Urothelium cell line (cell line): ENCODE measurements around the gene RGS3.
A peak's percentile ranks its signal among the peaks of the same experiment; 100 is the strongest.

Experiments used
- DNase-seq: peaks from one replicate; pipeline ENCODE4 v3.0.0; 2011; ENCODE audit warnings: low spot score, mixed read lengths
- FAIRE-seq: peaks from 2 replicates; lab custom pipeline; 2011; peaks lifted over from hg19 to GRCh38; lab: Jason Lieb, UNC

RGS3 gene

GRCh38 chr9:113582698-113583200 lies 119.2 kb downstream of the RGS3 start:
- FAIRE-seq: no peak

GRCh38 chr9:113583511-113584427 lies 120.2 kb downstream of the RGS3 start:
- DNase-seq: no peak

More at GRCh38 chr9:113582698-113583200, 119.2 kb downstream of the RGS3 start:
- DNase-seq: no peak

GRCh38 chr9:113584428-113585084 lies 121.0 kb downstream of the RGS3 start:
- FAIRE-seq (no peak), DNase-seq (no peak)

More at GRCh38 chr9:113583511-113584427, 120.2 kb downstream of the RGS3 start:
- FAIRE-seq: no peak

- FAIRE-seq: no peak
These were observed 121.5 kb downstream of the RGS3 start for GRCh38 chr9:113585085-113585442.

GRCh38 chr9:113585555-113585954 lies 122.0 kb downstream of the RGS3 start:
- FAIRE-seq: no peak
- DNase-seq: no peak

More at GRCh38 chr9:113585085-113585442, 121.5 kb downstream of the RGS3 start:
- DNase-seq: no peak

GRCh38 chr9:113587471-113588031 lies 124.0 kb downstream of the RGS3 start:
- FAIRE-seq (no peak), DNase-seq (no peak)

GRCh38 chr9:113588242-113588810 lies 124.8 kb downstream of the RGS3 start:
- DNase-seq (no peak), FAIRE-seq (no peak)

- FAIRE-seq (no peak), DNase-seq (no peak)
These were observed 125.4 kb downstream of the RGS3 start for GRCh38 chr9:113588936-113589335.

GRCh38 chr9:113589407-113589806 lies 125.9 kb downstream of the RGS3 start:
- FAIRE-seq (no peak), DNase-seq (no peak)

- no peak for FAIRE-seq
- no peak for DNase-seq
These were observed 126.4 kb downstream of the RGS3 start for GRCh38 chr9:113589890-113590289.

- FAIRE-seq (no peak), DNase-seq (no peak)
These were observed 126.9 kb downstream of the RGS3 start for GRCh38 chr9:113590389-113590788.

GRCh38 chr9:113590991-113591898 lies 127.7 kb downstream of the RGS3 start:
- peak; percentile 68 for DNase-seq
- FAIRE-seq: no peak

- no peak for FAIRE-seq
- DNase-seq: no peak
These were observed 128.5 kb downstream of the RGS3 start for GRCh38 chr9:113591899-113592625.

- no peak for DNase-seq
These were observed 129.5 kb downstream of the RGS3 start for GRCh38 chr9:113592876-113593575.

GRCh38 chr9:113593682-113594281 lies 130.3 kb downstream of the RGS3 start:
- FAIRE-seq (peak; percentile 48), DNase-seq (peak; percentile 95)

More at GRCh38 chr9:113592876-113593575, 129.5 kb downstream of the RGS3 start:
- no peak for FAIRE-seq

GRCh38 chr9:113594484-113595299 lies 131.2 kb downstream of the RGS3 start:
- no peak for FAIRE-seq

GRCh38 chr9:113596616-113597320 lies 133.2 kb downstream of the RGS3 start:
- DNase-seq (no peak), FAIRE-seq (no peak)

More at GRCh38 chr9:113594484-113595299, 131.2 kb downstream of the RGS3 start:
- no peak for DNase-seq
